WI38 (cell line): ENCODE measurements around the gene C2CD4A.

ENCODE experiments used
- H3K4me3 ChIP-seq: 2 replicates; pipeline ENCODE4 v1.5.1; 2011; ENCODE audit warnings: low read depth, mild to moderate bottlenecking, control low read depth, low read length
- TF ChIP-seq, protein P1 (sequence below): IDR thresholded peaks from 2 replicates; pipeline ENCODE4 v1.5.1; 2012; ENCODE audit warnings: low read depth, mild to moderate bottlenecking, control low read depth, low read length

Gene C2CD4A

DNA sequence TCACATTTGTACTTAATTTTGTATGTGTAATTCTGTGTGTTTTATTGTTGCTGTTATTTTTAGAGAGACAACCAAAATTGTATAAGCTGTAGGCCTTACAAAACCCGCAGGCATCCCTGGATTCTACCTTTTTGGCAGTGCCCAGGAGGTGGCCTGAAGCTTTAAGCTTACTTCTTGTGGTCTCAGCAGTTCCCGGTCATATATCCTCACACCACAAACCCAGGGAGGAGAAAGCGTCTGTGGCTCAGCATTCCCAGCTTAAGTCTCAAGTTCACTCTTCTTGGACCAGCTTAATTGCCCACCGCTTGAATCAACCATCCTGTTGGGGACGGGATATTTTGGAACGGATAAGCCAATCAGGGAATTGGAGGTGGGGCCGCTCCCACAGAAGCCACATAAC is 36.7 kb downstream of the C2CD4A start:
- TF ChIP-seq, protein P1, sequence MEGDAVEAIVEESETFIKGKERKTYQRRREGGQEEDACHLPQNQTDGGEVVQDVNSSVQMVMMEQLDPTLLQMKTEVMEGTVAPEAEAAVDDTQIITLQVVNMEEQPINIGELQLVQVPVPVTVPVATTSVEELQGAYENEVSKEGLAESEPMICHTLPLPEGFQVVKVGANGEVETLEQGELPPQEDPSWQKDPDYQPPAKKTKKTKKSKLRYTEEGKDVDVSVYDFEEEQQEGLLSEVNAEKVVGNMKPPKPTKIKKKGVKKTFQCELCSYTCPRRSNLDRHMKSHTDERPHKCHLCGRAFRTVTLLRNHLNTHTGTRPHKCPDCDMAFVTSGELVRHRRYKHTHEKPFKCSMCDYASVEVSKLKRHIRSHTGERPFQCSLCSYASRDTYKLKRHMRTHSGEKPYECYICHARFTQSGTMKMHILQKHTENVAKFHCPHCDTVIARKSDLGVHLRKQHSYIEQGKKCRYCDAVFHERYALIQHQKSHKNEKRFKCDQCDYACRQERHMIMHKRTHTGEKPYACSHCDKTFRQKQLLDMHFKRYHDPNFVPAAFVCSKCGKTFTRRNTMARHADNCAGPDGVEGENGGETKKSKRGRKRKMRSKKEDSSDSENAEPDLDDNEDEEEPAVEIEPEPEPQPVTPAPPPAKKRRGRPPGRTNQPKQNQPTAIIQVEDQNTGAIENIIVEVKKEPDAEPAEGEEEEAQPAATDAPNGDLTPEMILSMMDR, result no peak

DNA sequence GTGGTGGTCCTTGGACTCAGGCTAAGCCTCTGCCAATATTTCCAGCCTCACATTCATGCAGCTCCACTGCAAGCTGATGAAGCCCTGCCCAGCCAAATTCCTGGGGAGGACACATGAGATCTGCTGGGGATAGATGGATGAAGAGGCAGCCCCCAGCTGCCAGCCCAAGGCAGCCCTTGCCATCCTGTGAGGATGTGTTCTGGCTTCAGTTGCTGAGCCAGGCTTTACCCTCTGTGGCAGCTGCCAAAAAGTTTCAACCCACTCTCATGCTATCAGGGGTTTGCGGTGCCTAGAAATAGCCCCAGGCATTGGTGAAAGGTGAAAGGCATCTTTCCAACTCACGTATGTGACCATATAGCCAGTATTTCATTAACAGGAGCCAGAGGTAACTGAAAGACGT is 37.6 kb downstream of the C2CD4A start:
- H3K4me3 ChIP-seq, result no peak overlapping the region
- TF ChIP-seq, protein P1, result no peak

More for the DNA sequence above, 36.7 kb downstream of the C2CD4A start:
- no peak overlapping the region for H3K4me3 ChIP-seq

DNA sequence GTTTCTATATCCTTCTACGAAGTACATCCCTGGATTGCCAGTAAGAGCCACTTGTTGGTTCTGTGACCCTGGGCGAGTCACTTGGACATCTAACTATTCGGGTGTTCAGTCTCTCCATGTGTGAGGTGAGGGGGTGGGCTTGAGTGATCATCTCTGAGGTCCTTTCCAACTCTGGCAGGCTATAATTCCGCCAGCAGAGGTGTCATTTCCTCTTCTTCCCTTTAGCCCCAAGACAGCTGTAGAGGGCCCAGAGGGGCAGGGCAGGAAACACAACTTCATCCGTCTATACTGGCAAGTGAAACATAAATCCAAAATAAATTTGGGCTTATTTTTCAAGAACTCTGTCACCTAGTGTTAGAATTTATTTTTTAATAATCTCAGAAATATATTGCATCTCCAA is 38.1 kb downstream of the C2CD4A start:
- TF ChIP-seq, protein P1, result no peak
- no peak overlapping the region for H3K4me3 ChIP-seq

DNA sequence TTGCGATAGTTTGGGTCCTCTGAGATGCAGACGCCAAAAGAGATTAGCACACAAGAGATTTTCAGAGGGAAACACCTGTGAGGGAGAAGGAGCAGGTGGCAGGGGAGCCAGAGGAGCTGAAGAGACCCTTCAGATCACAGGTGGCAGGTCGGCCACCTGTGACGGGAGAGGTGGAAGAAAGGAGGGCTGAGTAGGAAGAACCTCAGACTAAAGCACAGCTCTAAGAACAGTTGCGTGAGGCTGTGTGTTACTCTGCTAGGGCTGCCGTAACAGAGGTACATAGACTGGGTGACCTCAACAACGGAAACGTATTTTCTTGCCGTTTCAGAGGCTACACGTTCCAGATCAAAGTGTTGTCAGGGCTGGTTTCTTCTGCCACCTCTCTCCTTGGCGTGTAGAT is 38.5 kb downstream of the C2CD4A start:
- TF ChIP-seq, protein P1, result no peak
- no peak overlapping the region for H3K4me3 ChIP-seq

DNA sequence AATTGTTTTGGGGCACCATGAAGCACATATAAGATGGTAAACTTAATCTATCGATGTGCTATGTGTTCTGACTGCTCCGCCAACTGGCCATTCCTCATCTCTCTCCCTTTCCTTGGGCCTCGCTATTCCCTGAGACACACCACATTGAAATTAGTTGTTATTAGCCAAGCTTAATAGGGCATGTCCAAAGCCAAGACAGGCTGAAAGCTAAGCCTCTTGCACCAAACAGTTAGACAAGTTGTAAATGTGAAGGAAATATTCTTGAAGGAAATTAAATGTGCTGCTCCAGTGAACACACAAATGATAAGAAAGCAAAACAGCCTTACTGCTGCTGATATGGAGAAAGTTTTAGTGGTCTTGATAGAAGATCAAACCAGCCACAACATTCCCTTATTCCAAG is 39.3 kb downstream of the C2CD4A start:
- no peak overlapping the region for H3K4me3 ChIP-seq
- TF ChIP-seq, protein P1, result no peak

DNA sequence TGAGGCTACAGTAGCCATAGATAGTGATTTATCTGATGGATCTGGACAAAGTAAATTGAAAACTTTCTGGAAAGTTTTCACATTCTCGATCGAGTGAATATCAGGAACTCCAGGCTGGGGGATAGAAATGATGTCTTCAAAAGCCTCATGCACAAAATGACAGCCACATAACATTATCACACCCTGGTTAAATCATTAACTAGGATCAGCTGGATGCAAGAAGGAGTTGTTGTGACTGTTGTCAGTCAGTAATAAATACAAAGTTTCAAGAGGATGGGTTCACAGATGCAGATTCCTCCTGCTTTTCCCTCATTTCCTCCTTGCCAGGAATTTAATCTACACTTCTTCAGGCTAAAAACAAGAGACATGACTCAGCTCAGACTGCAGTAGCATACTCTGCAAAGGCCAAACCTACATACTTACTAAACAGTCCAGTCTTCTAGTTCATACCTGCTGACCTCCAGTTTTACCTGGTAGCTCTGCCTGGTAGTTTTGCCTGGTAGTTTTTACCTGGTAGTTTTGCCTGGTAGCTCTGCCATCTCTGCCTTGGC is 40.9 kb downstream of the C2CD4A start:
- H3K4me3 ChIP-seq, result no peak overlapping the region
- TF ChIP-seq, protein P1, result no peak

DNA sequence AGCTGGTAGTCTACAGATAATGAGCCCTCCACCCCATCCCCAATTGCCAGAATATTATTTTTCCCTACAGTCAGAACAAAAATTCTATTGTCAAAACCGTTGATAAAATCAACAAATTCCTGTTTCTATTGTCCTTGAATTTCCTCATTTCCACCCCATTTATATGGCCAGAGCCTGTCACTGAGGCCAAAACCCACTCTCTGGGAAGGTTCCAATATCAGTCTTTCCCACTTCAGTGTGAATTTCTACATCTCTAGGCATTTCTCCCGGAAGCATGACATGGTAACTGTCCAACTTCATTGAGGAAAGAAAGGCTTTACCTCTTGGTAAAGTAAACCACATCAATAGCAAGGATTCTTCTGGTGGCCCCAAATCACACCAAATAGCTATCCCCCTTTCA is 41.6 kb downstream of the C2CD4A start:
- no peak overlapping the region for H3K4me3 ChIP-seq

More for the DNA sequence above, 41.6 kb downstream of the C2CD4A start:
- TF ChIP-seq, protein P1, result no peak
